ENCODE results near the gene FAM117A. TPM values are rescaled to one million over a fixed set of nuclear protein-coding genes. Genes with fewer than 3 reads are reported as not detected.
A peak's percentile ranks its signal among the peaks of the same experiment; 100 is the strongest.

The FAM117A gene
- polyA plus RNA-seq, 2 of the 4 experiments (the other 2 are of a cell fraction) = 1.8 TPM

DNA sequence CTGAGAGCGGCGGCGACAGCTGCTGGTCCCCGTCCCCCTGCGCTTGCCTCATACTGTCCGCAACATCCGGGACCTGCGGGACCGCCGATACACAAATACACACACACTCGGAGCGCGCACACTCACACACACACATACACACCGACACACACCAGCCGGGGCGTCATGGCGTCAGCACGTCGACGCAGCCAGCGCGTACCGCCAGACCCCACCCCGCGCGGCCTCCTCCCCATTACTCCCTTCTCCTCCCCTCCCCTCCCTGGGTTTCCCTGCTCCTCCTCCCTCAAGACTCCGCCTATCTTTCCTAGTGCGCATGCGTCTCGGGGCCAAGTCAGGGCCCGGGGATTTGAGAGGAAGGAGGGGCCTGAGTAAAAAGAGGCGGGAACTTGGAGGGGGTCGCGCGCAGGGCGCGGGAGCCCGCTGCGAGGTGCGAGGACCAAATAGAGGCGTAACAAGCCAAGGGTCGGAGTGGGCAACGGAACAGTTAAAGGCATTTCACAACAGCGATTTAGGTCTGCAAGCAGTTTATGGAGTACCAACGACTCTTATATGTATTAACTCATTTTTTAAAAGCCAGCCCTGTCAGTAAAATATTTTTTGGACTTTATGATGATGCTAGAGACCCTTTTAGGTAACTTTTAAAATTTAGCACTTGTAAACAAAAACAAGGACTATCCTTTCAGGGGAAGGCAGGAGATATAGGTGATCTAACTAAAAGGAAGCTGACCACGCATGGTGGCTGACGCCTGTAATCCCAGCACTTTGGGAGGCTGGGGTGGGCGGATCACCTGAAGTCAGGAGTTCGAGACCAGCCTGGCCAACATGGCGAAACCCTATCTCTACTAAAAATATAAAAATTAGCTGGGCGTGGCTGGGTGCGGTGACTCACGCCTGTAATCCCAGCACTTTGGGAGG, 85.7 kb downstream of the FAM117A start, which contains the start of gene SPOP:
TSS of gene SPOP (minus strand) at position 165 of the 915 bp plus-strand sequence. CDS start 55,287 bp downstream, outside the sequence.
- Histone ChIP-seq H3K27ac (peak within 1 kb of the TSS; percentile 93 to 96), H3K4me3 (peak within 1 kb of the TSS; percentile 73), H3K9me3 (no peaks in the 10 kb centered on the region), H3K4me1 (peaks cover 19% of the 10 kb centered on the region), H3K4me2 (peak within 1 kb of the TSS; percentile 96)
- peak; percentile 93 to 94 for ATAC-seq
- ChIA-PET CTCF (interaction anchor here (0.9 to 49.7 kb wide), 4 partner anchors 21 to 122 kb away, joined by 4 to 2008 read pairs (median 92); partner anchors contain the start of gene NXPH3), POLR2A (interaction anchor here (0.6 to 1.0 kb wide), 5 partner anchors 31 to 264 kb away, joined by 3 to 6 read pairs (median 3); partner anchors contain the start of genes FAM117A and PHB1)
- FAIRE-seq = peak; percentile 65
- DNase-seq (ENCODE audit: low read depth in 1 of 2, low spot score in 1 of 2) = peak; percentile 97 to 100
- 14% methylated on average over 50 of the region's 53 CpGs for WGBS (ENCODE audit: missing lambda C conversion rate)
- TF ChIP-seq RAD21 (conservative IDR thresholded peaks at IDR 0.05 in 1 of 2, IDR thresholded peaks at IDR 0.05 in 1 of 2) (no peak; a peak in 1 of 5 replicates), KDM1A (IDR thresholded peaks at IDR 0.05; ENCODE audit: low read depth) (no peak), MAFK (IDR thresholded peaks at IDR 0.05; ENCODE audit: partially characterized antibody) (no peak), FOXS1 (CRISPR knock-in tag; IDR thresholded peaks at IDR 0.05) (no peak), EHF (CRISPR knock-in tag; IDR thresholded peaks at IDR 0.05) (peak; percentile 66; the same call in 1 of the 2 replicates), MYC (IDR thresholded peaks at IDR 0.05; ENCODE audit: borderline replicate concordance, low read length) (no peak), TP53 (CRISPR knock-in tag; IDR thresholded peaks at IDR 0.05) (no peak), BHLHE40 (IDR thresholded peaks at IDR 0.05; ENCODE audit: low read depth, low read length) (no peak), SMC3 (IDR thresholded peaks at IDR 0.05) (0 out of 3 replicates have a peak, but pooled peaks have one; percentile 17), SREBF2 (IDR thresholded peaks at IDR 0.05) (no peak), FOSL2 (IDR thresholded peaks at IDR 0.05) (no peak), FOSL2 (CRISPR knock-in tag; IDR thresholded peaks at IDR 0.05) (peak; percentile 41; the same call in 1 of the 2 replicates), HOXB5 (CRISPR knock-in tag; IDR thresholded peaks at IDR 0.05) (peak; percentile 31; the same call in 1 of the 2 replicates), RNF2 (IDR thresholded peaks at IDR 0.05; ENCODE audit: borderline replicate concordance, low read depth) (peak; percentile 98), HOXA7 (CRISPR knock-in tag; IDR thresholded peaks at IDR 0.05) (no peak), MAZ (IDR thresholded peaks at IDR 0.05; ENCODE audit: borderline replicate concordance, low read depth, low read length) (peak; percentile 58; the same call in 1 of the 2 replicates), POLR2A (IDR thresholded peaks at IDR 0.05; ENCODE audit: low read length) (peak; percentile 50), HEYL (CRISPR knock-in tag; IDR thresholded peaks at IDR 0.05) (no peak), RCOR1 (IDR thresholded peaks at IDR 0.05; ENCODE audit: low read depth, low read length) (no peak), NPAS2 (CRISPR knock-in tag; IDR thresholded peaks at IDR 0.05; ENCODE audit: borderline replicate concordance) (no peak), FOSB (CRISPR knock-in tag; IDR thresholded peaks at IDR 0.05) (no peak), NFE2L2 (conservative IDR thresholded peaks at IDR 0.05; ENCODE audit: low read length) (no peak), HDAC2 (IDR thresholded peaks at IDR 0.05) (peak; percentile 96)
- TF ChIP-seq, protein P1, sequence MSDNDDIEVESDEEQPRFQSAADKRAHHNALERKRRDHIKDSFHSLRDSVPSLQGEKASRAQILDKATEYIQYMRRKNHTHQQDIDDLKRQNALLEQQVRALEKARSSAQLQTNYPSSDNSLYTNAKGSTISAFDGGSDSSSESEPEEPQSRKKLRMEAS (IDR thresholded peaks at IDR 0.05) = peak; percentile 100
- TF ChIP-seq, protein P2, sequence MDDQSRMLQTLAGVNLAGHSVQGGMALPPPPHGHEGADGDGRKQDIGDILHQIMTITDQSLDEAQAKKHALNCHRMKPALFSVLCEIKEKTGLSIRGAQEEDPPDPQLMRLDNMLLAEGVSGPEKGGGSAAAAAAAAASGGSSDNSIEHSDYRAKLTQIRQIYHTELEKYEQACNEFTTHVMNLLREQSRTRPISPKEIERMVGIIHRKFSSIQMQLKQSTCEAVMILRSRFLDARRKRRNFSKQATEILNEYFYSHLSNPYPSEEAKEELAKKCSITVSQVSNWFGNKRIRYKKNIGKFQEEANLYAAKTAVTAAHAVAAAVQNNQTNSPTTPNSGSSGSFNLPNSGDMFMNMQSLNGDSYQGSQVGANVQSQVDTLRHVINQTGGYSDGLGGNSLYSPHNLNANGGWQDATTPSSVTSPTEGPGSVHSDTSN (IDR thresholded peaks at IDR 0.05) = no peak
- TF ChIP-seq, protein P3, sequence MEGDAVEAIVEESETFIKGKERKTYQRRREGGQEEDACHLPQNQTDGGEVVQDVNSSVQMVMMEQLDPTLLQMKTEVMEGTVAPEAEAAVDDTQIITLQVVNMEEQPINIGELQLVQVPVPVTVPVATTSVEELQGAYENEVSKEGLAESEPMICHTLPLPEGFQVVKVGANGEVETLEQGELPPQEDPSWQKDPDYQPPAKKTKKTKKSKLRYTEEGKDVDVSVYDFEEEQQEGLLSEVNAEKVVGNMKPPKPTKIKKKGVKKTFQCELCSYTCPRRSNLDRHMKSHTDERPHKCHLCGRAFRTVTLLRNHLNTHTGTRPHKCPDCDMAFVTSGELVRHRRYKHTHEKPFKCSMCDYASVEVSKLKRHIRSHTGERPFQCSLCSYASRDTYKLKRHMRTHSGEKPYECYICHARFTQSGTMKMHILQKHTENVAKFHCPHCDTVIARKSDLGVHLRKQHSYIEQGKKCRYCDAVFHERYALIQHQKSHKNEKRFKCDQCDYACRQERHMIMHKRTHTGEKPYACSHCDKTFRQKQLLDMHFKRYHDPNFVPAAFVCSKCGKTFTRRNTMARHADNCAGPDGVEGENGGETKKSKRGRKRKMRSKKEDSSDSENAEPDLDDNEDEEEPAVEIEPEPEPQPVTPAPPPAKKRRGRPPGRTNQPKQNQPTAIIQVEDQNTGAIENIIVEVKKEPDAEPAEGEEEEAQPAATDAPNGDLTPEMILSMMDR (IDR thresholded peaks at IDR 0.05) = no peak
- TF ChIP-seq, protein P4, sequence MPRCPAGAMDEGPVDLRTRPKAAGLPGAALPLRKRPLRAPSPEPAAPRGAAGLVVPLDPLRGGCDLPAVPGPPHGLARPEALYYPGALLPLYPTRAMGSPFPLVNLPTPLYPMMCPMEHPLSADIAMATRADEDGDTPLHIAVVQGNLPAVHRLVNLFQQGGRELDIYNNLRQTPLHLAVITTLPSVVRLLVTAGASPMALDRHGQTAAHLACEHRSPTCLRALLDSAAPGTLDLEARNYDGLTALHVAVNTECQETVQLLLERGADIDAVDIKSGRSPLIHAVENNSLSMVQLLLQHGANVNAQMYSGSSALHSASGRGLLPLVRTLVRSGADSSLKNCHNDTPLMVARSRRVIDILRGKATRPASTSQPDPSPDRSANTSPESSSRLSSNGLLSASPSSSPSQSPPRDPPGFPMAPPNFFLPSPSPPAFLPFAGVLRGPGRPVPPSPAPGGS (IDR thresholded peaks at IDR 0.05) = peak; percentile 53; the same call in 2 of the 3 replicates
- TF ChIP-seq, protein P5, sequence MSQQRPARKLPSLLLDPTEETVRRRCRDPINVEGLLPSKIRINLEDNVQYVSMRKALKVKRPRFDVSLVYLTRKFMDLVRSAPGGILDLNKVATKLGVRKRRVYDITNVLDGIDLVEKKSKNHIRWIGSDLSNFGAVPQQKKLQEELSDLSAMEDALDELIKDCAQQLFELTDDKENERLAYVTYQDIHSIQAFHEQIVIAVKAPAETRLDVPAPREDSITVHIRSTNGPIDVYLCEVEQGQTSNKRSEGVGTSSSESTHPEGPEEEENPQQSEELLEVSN (IDR thresholded peaks at IDR 0.05; ENCODE audit: borderline replicate concordance, low read depth) = peak; percentile 100
- TF ChIP-seq, protein P6, sequence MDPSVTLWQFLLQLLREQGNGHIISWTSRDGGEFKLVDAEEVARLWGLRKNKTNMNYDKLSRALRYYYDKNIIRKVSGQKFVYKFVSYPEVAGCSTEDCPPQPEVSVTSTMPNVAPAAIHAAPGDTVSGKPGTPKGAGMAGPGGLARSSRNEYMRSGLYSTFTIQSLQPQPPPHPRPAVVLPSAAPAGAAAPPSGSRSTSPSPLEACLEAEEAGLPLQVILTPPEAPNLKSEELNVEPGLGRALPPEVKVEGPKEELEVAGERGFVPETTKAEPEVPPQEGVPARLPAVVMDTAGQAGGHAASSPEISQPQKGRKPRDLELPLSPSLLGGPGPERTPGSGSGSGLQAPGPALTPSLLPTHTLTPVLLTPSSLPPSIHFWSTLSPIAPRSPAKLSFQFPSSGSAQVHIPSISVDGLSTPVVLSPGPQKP (IDR thresholded peaks at IDR 0.05; ENCODE audit: low read depth, low read length) = no peak
- TF ChIP-seq, protein P7, sequence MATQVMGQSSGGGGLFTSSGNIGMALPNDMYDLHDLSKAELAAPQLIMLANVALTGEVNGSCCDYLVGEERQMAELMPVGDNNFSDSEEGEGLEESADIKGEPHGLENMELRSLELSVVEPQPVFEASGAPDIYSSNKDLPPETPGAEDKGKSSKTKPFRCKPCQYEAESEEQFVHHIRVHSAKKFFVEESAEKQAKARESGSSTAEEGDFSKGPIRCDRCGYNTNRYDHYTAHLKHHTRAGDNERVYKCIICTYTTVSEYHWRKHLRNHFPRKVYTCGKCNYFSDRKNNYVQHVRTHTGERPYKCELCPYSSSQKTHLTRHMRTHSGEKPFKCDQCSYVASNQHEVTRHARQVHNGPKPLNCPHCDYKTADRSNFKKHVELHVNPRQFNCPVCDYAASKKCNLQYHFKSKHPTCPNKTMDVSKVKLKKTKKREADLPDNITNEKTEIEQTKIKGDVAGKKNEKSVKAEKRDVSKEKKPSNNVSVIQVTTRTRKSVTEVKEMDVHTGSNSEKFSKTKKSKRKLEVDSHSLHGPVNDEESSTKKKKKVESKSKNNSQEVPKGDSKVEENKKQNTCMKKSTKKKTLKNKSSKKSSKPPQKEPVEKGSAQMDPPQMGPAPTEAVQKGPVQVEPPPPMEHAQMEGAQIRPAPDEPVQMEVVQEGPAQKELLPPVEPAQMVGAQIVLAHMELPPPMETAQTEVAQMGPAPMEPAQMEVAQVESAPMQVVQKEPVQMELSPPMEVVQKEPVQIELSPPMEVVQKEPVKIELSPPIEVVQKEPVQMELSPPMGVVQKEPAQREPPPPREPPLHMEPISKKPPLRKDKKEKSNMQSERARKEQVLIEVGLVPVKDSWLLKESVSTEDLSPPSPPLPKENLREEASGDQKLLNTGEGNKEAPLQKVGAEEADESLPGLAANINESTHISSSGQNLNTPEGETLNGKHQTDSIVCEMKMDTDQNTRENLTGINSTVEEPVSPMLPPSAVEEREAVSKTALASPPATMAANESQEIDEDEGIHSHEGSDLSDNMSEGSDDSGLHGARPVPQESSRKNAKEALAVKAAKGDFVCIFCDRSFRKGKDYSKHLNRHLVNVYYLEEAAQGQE (IDR thresholded peaks at IDR 0.05) = no peak
